Cardiac fibroblast (primary cell): ENCODE results near the gene CDK6.

Experiments used
- DNase-seq, 2 donors: peaks; one replicate each; pipeline versions ENCODE4 v3.0.0 to v3.0.0-alpha.2; 2010; ENCODE audit warnings: low read depth in 2 of 2
- H3K4me3 ChIP-seq, 2 donors: replicated peaks in 1 of 2; 1 replicate in 1 of 2; 2 replicates in 1 of 2; pipeline ENCODE4 v1.5.1; 2011; ENCODE audit warnings: low read depth in 2 of 2, low read length in 2 of 2, mild to moderate bottlenecking in 2 of 2, moderate library complexity in 1 of 2
- TF ChIP-seq, protein P1 (sequence below): IDR thresholded peaks from one replicate; pipeline ENCODE4 v1.5.1; 2011; ENCODE audit warnings: low read depth, mild to moderate bottlenecking, low read length, inconsistent platforms

CDK6 gene

DNA sequence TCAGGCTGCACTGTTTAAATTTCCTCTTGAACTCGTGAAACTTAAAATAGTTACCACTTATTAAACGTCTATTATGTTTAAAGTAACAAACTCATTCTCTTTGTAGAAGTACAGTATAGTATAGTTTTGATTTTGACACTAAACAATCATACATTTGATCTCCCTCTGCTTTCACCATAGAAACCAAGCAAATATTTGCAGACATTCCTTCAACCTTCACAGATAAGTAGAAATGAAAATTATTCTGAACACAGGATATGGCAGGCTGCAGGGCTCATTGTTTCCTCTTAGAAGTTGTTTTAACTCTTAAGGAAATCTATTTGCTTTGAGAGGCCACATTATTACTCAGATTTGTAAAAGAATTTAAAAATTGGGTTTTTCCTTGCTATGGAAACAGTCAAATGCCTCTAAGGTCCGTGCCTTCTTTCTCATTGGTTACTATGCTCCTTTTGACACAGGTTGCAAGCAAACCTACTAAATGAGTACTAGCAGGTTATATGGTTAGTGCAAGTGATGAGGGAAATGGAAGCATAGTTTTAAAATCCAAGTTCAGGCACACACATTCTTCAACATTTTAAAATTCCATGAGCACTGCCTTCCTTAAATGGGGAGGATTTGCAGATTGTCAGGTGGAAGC is 153.4 kb downstream of the CDK6 start:
- TF ChIP-seq, protein P1, sequence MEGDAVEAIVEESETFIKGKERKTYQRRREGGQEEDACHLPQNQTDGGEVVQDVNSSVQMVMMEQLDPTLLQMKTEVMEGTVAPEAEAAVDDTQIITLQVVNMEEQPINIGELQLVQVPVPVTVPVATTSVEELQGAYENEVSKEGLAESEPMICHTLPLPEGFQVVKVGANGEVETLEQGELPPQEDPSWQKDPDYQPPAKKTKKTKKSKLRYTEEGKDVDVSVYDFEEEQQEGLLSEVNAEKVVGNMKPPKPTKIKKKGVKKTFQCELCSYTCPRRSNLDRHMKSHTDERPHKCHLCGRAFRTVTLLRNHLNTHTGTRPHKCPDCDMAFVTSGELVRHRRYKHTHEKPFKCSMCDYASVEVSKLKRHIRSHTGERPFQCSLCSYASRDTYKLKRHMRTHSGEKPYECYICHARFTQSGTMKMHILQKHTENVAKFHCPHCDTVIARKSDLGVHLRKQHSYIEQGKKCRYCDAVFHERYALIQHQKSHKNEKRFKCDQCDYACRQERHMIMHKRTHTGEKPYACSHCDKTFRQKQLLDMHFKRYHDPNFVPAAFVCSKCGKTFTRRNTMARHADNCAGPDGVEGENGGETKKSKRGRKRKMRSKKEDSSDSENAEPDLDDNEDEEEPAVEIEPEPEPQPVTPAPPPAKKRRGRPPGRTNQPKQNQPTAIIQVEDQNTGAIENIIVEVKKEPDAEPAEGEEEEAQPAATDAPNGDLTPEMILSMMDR = no peak
- H3K4me3 ChIP-seq = no peak overlapping the region
- peak; percentile 38 to 67 for DNase-seq

DNA sequence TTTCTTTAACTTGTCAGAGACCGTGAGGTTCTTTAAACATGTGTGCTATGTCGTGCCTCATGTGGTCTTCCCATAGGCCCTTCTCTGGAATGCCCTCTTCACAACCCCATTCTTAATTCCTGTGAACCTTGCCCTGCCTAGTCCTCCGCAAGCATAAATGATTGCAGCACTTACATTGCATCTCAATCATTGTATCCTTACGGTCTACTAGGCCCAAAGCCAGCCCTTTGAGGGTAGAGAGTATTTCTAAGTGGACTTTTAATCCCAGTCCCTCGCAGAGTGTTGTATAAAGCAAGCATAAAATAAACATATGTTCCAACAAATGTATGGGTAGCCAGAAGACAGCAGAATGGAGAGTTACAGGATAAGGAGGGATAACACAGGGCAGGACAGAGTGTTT is 154.0 kb downstream of the CDK6 start:
- TF ChIP-seq, protein P1 = no peak
- no peak for DNase-seq
- no peak overlapping the region for H3K4me3 ChIP-seq

DNA sequence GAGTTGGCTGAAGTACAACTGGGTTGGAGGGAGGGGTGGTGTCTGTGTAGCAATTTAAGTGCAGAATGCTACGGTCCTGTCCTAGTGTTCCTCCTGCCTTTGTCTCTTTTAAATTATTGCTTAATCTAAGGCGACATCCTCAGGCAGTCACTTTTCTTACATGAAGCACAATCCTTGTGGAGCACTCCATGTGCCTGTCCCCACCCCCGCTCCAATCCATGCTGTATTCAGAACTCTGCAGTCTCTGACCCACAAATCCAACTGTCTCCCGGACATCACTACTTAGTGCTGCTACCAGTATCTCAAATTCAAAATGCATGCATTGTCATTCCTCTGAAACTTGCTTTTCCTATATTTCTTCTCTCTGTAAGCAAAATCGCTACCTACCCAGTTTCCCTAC is 154.7 kb downstream of the CDK6 start:
- no peak overlapping the region for H3K4me3 ChIP-seq
- TF ChIP-seq, protein P1 = no peak
- DNase-seq = no peak

DNA sequence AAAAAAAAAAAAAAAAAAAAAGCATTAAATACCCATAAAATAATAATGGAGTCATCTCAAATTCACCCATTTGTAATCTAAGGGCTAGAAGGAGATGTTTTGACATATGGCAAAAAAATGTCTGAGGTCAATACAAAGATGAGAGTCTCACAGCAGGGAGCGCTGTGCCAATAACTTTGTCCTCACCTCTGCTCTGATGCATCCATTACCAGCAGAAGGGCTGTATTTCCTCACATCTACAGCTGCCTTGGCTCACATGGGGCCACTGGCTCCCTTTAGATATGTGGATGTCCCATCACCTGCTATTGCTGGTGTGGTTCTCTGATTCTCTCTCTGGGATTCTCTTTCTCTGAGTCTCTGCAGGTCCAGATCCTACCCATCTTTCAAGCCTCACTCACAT is 155.9 kb downstream of the CDK6 start:
- TF ChIP-seq, protein P1 = no peak
- no peak overlapping the region for H3K4me3 ChIP-seq
- DNase-seq = peak in 1 of 2 donors; percentile 27

DNA sequence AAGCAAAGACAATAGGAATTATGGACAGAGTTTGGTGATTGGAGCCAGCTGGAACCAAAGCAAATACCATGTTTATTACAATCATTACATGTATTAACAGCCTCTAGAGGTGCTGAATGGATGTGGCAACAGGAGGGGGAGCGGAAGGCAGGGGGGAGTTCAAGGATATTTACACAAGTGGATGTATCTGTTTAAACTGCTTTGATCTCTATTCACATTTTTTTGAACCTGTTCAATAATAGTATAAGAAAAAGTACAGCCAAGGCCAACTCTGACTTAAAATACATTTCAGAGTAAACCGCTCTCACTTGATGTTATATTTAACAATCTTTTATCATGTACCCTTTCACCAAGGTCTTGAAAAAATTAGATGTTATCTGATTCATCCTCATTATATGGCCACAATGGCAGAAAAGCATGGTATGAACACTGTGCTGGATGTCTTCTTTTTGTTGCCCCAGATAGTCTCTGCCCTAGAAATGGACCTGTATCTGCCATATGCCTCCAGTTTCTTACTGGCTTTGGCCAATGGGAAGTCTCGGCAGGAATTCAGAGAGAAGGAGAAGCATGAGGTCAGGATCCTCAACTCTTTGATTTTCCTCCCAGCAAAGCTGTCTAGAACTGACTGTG is 158.0 kb downstream of the CDK6 start:
- TF ChIP-seq, protein P1 = no peak
- no peak overlapping the region for H3K4me3 ChIP-seq
- DNase-seq = no peak

DNA sequence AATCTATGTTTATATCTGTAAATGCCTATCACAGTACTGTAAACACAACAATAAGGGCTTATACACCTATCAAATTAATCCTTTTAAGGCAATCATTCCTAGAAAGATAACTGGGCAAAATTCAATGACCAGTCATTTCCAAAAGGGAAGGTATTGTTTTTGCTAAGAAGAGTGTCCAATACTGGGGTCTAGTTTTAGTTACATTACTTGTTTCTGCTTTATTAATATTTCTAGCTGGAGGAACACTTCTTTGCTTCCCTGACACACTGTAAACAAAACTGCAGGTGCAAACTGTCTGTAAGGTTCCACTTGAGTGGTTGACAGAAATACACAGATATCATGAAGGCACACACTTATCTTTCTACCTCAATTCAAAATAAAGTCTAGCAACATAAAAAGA is 162.0 kb downstream of the CDK6 start:
- DNase-seq = no peak
- TF ChIP-seq, protein P1 = no peak
- no peak overlapping the region for H3K4me3 ChIP-seq
